Large intestine (tissue), 3 donors: Measurements from ENCODE around the gene RAPGEF2. TPM values are rescaled to one million over a fixed set of nuclear protein-coding genes. Genes with fewer than 3 reads are reported as not detected.

Source experiments
- DNase-seq, 2 donors: peaks; one replicate each; pipeline versions ENCODE4 v3.0.0 to v3.0.0-alpha.2; 2013
- H3K27ac ChIP-seq: one replicate; pipeline ENCODE4 v1.5.1; 2013; ENCODE audit warnings: low read length
- H3K27me3 ChIP-seq: 2 replicates; pipeline ENCODE4 v1.6.1; 2013; ENCODE audit warnings: low read length; ENCODE audit not compliant: control insufficient read depth, insufficient read depth
- H3K36me3 ChIP-seq: 2 replicates; pipeline ENCODE4 v1.6.1; 2013; ENCODE audit warnings: low read length; ENCODE audit not compliant: control insufficient read depth, insufficient read depth
- H3K4me1 ChIP-seq: one replicate; pipeline ENCODE4 v1.6.1; 2013; ENCODE audit warnings: low read length; ENCODE audit not compliant: control insufficient read depth, insufficient read depth
- H3K4me3 ChIP-seq: one replicate; pipeline ENCODE4 v1.5.1; 2013; ENCODE audit warnings: low read length
- H3K9me3 ChIP-seq: one replicate; pipeline ENCODE4 v1.6.1; 2013; ENCODE audit warnings: mild to moderate bottlenecking, low read depth, low read length, moderate library complexity; ENCODE audit not compliant: control insufficient read depth
- WGBS: methylation state at CpG from one replicate; pipeline ENCODE4 v1.1.5; 2013; ENCODE audit warnings: low lambda C conversion rate; ENCODE audit not compliant: insufficient coverage; 5-methylcytosine and 5-hydroxymethylcytosine counted together
- polyA plus RNA-seq: library from polyadenylated mRNA; unstranded; fragments of 120-200 nt; gene quantifications from one replicate; pipeline ENCODE4 v1.2.1, GENCODE V29; 2013

The RAPGEF2 gene
- polyA plus RNA-seq, 1 donor = 43.4 TPM

GRCh38 chr4:159284113-159284512 lies 181.2 kb downstream of the RAPGEF2 start:
- no peak overlapping the region for H3K4me3 ChIP-seq
- H3K27ac ChIP-seq = peak overlapping the region; percentile 5
- no peaks in the 10 kb centered on the region for H3K27me3 ChIP-seq
- H3K4me1 ChIP-seq = peaks cover 29% of the 10 kb centered on the region
- peak in 1 of 2 donors; percentile 8 for DNase-seq
- H3K36me3 ChIP-seq = no peaks in the 10 kb centered on the region
- WGBS = 60% methylated on average over 1 of the region's 4 CpGs
- H3K9me3 ChIP-seq = no peaks in the 10 kb centered on the region

GRCh38 chr4:159284733-159285132 lies 181.9 kb downstream of the RAPGEF2 start:
- no peak for DNase-seq
- no peak overlapping the region for H3K4me3 ChIP-seq
- H3K4me1 ChIP-seq = peaks cover 26% of the 10 kb centered on the region
- no peaks in the 10 kb centered on the region for H3K27me3 ChIP-seq
- H3K36me3 ChIP-seq = no peaks in the 10 kb centered on the region
- H3K27ac ChIP-seq = no peak overlapping the region
- H3K9me3 ChIP-seq = no peaks in the 10 kb centered on the region
- WGBS = no CpG with 5 or more reads among the region's 6 CpGs

- Histone ChIP-seq H3K4me3 (no peak overlapping the region), H3K36me3 (no peaks in the 10 kb centered on the region), H3K9me3 (no peaks in the 10 kb centered on the region), H3K27me3 (no peaks in the 10 kb centered on the region), H3K27ac (no peak overlapping the region), H3K4me1 (peaks cover 7% of the 10 kb centered on the region)
- no CpG with 5 or more reads among the region's 1 CpG for WGBS
- no peak for DNase-seq
Measured at GRCh38 chr4:159287767-159288166, 184.9 kb downstream of the RAPGEF2 start.

DNA sequence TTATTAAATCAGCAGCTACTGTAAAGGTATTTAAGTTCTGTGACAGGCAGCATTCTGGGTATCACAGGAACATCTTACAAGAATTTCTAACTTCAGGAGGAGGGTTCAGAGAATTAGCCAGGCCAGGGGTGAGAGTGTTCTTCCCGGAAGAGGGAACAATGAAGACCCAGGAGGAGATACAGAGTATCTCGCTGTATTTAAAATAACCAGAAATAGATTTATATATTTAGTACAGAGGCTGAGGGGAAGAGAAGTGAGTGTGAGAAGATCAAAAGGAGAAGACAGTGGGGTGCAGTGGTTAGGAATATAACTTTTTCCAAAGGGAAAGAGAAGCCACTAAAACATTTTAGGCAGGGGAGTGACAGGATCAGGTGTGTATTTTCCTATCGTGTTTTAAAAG lies 186.8 kb downstream of the RAPGEF2 start:
- Histone ChIP-seq H3K36me3 (no peaks in the 10 kb centered on the region), H3K4me1 (no peaks in the 10 kb centered on the region), H3K27me3 (no peaks in the 10 kb centered on the region), H3K27ac (no peak overlapping the region), H3K9me3 (no peaks in the 10 kb centered on the region), H3K4me3 (no peak overlapping the region)
- DNase-seq = no peak
- WGBS = 100% methylated on average over 2 of the region's 3 CpGs

DNA sequence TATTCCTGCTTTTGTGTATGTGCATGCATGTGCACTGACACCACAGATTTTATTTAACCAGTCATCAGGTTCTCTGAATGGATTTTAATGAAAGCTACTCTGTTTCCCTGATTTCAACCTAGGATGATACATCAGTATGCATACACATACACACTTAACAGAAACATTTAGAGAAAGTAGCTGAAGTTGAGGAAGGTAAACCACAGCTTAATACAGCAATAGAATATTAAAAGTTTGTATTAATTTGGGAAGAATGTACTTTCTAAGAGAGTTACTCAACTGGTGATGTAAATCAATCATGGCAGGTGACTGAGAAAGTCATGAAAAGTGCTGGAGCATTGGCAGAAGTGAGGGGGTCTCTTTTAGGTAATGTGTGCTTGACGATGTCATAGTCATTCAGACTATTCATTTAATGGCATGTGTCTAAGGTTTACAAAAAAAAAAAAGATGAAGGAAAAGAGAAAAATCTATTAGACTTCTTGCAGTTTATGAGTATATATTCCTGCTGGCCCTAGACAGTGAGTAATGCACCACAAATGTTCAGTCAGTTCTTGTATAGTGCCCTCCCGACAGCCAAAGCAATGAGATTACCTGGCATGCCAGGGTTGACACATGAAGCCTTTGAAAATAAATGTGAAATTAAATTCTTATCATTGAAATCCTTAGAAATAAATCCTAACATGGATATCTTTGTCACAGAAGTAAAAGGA lies 187.6 kb downstream of the RAPGEF2 start:
- no peaks in the 10 kb centered on the region for H3K9me3 ChIP-seq
- 100% methylated on average over 1 of the region's 2 CpGs for WGBS
- no peak for DNase-seq

DNA sequence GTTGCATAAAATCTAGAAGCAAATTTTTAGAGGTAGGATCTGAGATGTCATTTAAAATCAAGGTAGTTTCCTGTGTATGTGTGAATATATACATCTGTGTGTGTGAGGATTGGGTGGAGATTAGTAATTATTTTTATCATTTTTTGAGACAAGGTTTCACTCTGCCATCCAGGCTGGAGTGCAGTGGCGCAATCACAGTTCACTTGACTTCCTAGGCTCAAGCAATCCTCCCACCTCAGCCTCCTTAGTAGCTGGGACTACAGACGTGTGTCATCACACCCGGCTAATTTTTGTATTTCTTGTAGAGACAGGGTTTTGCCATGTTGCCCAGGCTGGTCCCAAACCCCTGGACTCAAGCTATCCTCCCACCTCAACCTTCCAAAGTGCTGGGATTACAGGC lies 188.3 kb downstream of the RAPGEF2 start:
- Histone ChIP-seq H3K27ac (no peak overlapping the region), H3K4me3 (no peak overlapping the region), H3K27me3 (no peaks in the 10 kb centered on the region), H3K9me3 (no peaks in the 10 kb centered on the region), H3K4me1 (no peaks in the 10 kb centered on the region), H3K36me3 (no peaks in the 10 kb centered on the region)
- WGBS = 100% methylated on average over 2 of the region's 3 CpGs
- no peak for DNase-seq

More for the DNA sequence above, 187.6 kb downstream of the RAPGEF2 start:
- Histone ChIP-seq H3K4me3 (no peak overlapping the region), H3K27ac (no peak overlapping the region), H3K4me1 (no peaks in the 10 kb centered on the region), H3K27me3 (no peaks in the 10 kb centered on the region), H3K36me3 (no peaks in the 10 kb centered on the region)

GRCh38 chr4:159292137-159292896 lies 189.4 kb downstream of the RAPGEF2 start:
- Histone ChIP-seq H3K27ac (no peak overlapping the region), H3K4me3 (no peak overlapping the region), H3K36me3 (no peaks in the 10 kb centered on the region), H3K4me1 (no peaks in the 10 kb centered on the region), H3K27me3 (no peaks in the 10 kb centered on the region), H3K9me3 (no peaks in the 10 kb centered on the region)
- WGBS = no CpG with 5 or more reads among the region's 4 CpGs
- no peak for DNase-seq

GRCh38 chr4:159293811-159294515 lies 191.1 kb downstream of the RAPGEF2 start:
- Histone ChIP-seq H3K4me1 (no peaks in the 10 kb centered on the region), H3K27ac (no peak overlapping the region), H3K4me3 (no peak overlapping the region), H3K27me3 (no peaks in the 10 kb centered on the region), H3K9me3 (no peaks in the 10 kb centered on the region), H3K36me3 (no peaks in the 10 kb centered on the region)
- no CpG with 5 or more reads among the region's 9 CpGs for WGBS
- no peak for DNase-seq

DNA sequence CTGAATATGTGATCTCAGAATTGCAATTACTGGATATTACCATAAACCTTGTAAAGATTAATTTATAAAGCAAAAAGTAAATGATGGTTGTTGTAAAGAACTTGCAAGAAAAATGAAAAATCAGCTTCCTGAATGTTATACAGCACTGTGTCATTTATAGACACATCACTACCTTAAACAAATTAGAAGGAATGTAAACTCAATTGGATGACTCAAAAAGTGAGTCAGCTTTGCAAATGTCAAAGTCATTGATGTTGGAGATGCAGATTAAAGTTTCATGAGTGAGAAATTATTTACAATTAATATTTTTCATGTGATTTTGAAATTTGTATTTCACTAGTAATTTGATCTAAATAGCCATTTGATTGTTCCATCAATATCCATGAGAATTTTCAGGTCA lies 193.2 kb downstream of the RAPGEF2 start:
- Histone ChIP-seq H3K4me3 (no peak overlapping the region), H3K36me3 (no peaks in the 10 kb centered on the region), H3K27me3 (no peaks in the 10 kb centered on the region), H3K9me3 (no peaks in the 10 kb centered on the region), H3K27ac (no peak overlapping the region), H3K4me1 (no peaks in the 10 kb centered on the region)
- no peak for DNase-seq

GRCh38 chr4:159297091-159297490 lies 194.2 kb downstream of the RAPGEF2 start:
- Histone ChIP-seq H3K27me3 (no peaks in the 10 kb centered on the region), H3K4me3 (no peak overlapping the region), H3K9me3 (no peaks in the 10 kb centered on the region), H3K4me1 (no peaks in the 10 kb centered on the region), H3K27ac (no peak overlapping the region), H3K36me3 (no peaks in the 10 kb centered on the region)
- DNase-seq = no peak
- 100% methylated on average over 1 of the region's 4 CpGs for WGBS
